Measurements from ENCODE around the gene PDZD7. TPM values are rescaled to one million over a fixed set of nuclear protein-coding genes. Genes with fewer than 3 reads are reported as not detected.

PDZD7 gene
- total and polyA plus RNA-seq, 9 of the 15 experiments (the other 6 are each of a cell fraction or from before 2014, with no cell fraction given), result 0.04 to 0.24 (median 0.08) TPM; not detected in 3

GRCh38 chr10:101063548-101064414 is 32.9 kb upstream of the PDZD7 start (continued):
- TF ChIP-seq ARID4B (CRISPR knock-in tag; IDR thresholded peaks at IDR 0.05) (no peak), ZNF316 (IDR thresholded peaks at IDR 0.05) (no peak), RB1 (IDR thresholded peaks at IDR 0.05; ENCODE audit: low read depth) (no peak), ZNF431 (CRISPR knock-in tag; IDR thresholded peaks at IDR 0.05) (no peak), FOXJ3 (CRISPR knock-in tag; IDR thresholded peaks at IDR 0.05) (no peak), ZNF3 (CRISPR knock-in tag; IDR thresholded peaks at IDR 0.05) (no peak), TRIM25 (IDR thresholded peaks at IDR 0.05; ENCODE audit: borderline replicate concordance) (no peak), ZNF75A (CRISPR knock-in tag; IDR thresholded peaks at IDR 0.05) (no peak), TEAD4 (IDR thresholded peaks at IDR 0.05; ENCODE audit: low read length) (no peak), TEAD4 (CRISPR knock-in tag; IDR thresholded peaks at IDR 0.05; ENCODE audit: borderline replicate concordance) (no peak), UBTF (IDR thresholded peaks at IDR 0.05; ENCODE audit: borderline replicate concordance in 1 of 2, low read depth in 2 of 2, low read length in 2 of 2) (no peak), MECOM (CRISPR knock-in tag; IDR thresholded peaks at IDR 0.05) (no peak), ATF7 (IDR thresholded peaks at IDR 0.05) (no peak)
